ENCODE data around the gene VRTN. TPM values are rescaled to one million over a fixed set of nuclear protein-coding genes. Genes with fewer than 3 reads are reported as not detected.

Gene VRTN
- total and polyA plus RNA-seq, 2 donors (not counting 1 experiment from before 2014, with no cell fraction given) = not detected

GRCh38 chr14:74405663-74406062 is 57.4 kb downstream of the VRTN start:
- Histone ChIP-seq H3K4me3 (replicated peaks in 1 of 4; ENCODE audit: control extremely low read depth in 1 of 4, insufficient read depth in 1 of 4, low read depth in 3 of 4, low read length in 4 of 4) (no peak overlapping the region), H3K79me2 (ENCODE audit: control insufficient read depth, insufficient read depth, low read length) (no peaks in the 10 kb centered on the region), H3K9me3 (ENCODE audit: control insufficient read depth, insufficient read depth, low read depth, low read length) (no peaks in the 10 kb centered on the region), H4K20me1 (ENCODE audit: control insufficient read depth, extremely low read depth, insufficient read depth, low read length) (no peaks in the 10 kb centered on the region), H2AFZ (ENCODE audit: low read length) (no peak overlapping the region), H3K4me2 (ENCODE audit: extremely low read depth, insufficient read depth, low read length) (no peak overlapping the region), H3K4me1 (ENCODE audit: control insufficient read depth, extremely low read depth, insufficient read depth, low read length) (peaks cover 2% of the 10 kb centered on the region), H3K27me3 (ENCODE audit: control insufficient read depth, insufficient read depth, low read length) (peaks cover 22% of the 10 kb centered on the region), H3K9ac (ENCODE audit: insufficient read depth, low read length) (no peak overlapping the region), H3K36me3 (ENCODE audit: control insufficient read depth, insufficient read depth, low read length) (no peaks in the 10 kb centered on the region), H3K27ac (ENCODE audit: insufficient read depth, low read length) (no peak overlapping the region)
- TF ChIP-seq, protein P1, sequence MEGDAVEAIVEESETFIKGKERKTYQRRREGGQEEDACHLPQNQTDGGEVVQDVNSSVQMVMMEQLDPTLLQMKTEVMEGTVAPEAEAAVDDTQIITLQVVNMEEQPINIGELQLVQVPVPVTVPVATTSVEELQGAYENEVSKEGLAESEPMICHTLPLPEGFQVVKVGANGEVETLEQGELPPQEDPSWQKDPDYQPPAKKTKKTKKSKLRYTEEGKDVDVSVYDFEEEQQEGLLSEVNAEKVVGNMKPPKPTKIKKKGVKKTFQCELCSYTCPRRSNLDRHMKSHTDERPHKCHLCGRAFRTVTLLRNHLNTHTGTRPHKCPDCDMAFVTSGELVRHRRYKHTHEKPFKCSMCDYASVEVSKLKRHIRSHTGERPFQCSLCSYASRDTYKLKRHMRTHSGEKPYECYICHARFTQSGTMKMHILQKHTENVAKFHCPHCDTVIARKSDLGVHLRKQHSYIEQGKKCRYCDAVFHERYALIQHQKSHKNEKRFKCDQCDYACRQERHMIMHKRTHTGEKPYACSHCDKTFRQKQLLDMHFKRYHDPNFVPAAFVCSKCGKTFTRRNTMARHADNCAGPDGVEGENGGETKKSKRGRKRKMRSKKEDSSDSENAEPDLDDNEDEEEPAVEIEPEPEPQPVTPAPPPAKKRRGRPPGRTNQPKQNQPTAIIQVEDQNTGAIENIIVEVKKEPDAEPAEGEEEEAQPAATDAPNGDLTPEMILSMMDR (conservative IDR thresholded peaks at IDR 0.05 in 1 of 2, IDR thresholded peaks at IDR 0.05 in 1 of 2; ENCODE audit: low read depth in 1 of 2, low read length in 2 of 2) = no peak
- no peak for TF ChIP-seq EZH2 (IDR thresholded peaks at IDR 0.05; ENCODE audit: low read length, missing control alignments)
- DNase-seq (ENCODE audit: low read depth in 2 of 2) = no peak

DNA sequence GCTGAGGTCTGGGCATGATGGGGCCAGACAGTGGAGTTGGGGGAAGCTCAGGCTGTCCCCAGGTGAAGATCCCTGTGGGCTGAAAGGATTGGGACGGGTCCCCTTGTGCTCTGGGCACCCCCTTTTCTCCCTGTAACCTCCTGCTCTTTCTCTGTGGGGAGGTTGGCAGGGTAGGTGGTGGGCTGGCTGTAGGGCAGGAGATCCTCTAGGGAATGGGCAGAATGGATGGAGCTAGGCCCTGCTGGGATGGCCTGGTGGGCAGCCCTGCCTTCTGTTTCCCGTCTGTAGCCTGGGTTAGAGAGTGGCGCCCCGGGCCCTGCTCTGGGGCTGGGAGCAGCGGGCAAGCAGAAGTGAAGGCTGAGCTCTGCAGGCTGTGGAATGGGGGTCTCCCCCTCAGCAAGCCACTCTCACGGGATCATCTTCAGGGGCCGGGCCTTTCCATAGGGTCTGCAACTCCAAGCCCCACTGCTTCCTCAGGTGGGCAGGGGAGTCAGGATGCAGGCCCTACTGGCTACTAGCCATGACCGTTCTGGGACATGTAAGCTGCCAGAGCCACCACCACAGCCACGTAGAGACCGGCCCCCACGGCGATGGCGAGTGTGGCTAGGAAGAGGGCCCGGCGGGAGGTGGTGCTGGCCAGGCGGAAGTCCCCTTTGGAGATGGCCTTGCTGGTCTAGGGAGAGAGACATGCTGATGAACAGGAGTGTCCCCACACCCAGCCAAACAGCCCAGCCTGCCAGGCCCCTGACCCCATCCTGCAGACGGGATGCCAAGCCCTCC is 58.9 kb downstream of the VRTN start:
- TF ChIP-seq EZH2 (IDR thresholded peaks at IDR 0.05; ENCODE audit: low read length, missing control alignments) = no peak
- TF ChIP-seq, protein P1 (conservative IDR thresholded peaks at IDR 0.05 in 1 of 2, IDR thresholded peaks at IDR 0.05 in 1 of 2; ENCODE audit: low read depth in 1 of 2, low read length in 2 of 2) = no peak
- H3K4me1 ChIP-seq (ENCODE audit: control insufficient read depth, extremely low read depth, insufficient read depth, low read length) = no peaks in the 10 kb centered on the region
- no peaks in the 10 kb centered on the region for H3K36me3 ChIP-seq (ENCODE audit: control insufficient read depth, insufficient read depth, low read length)
- no peak overlapping the region for H3K27ac ChIP-seq (ENCODE audit: insufficient read depth, low read length)
- no peak overlapping the region for H3K9ac ChIP-seq (ENCODE audit: insufficient read depth, low read length)
- H3K4me3 ChIP-seq (replicated peaks in 1 of 4; ENCODE audit: control extremely low read depth in 1 of 4, insufficient read depth in 1 of 4, low read depth in 3 of 4, low read length in 4 of 4) = no peak overlapping the region
- no peaks in the 10 kb centered on the region for H3K79me2 ChIP-seq (ENCODE audit: control insufficient read depth, insufficient read depth, low read length)
- H3K4me2 ChIP-seq (ENCODE audit: extremely low read depth, insufficient read depth, low read length) = no peak overlapping the region
- no peak for DNase-seq (ENCODE audit: low read depth in 2 of 2)
- no peaks in the 10 kb centered on the region for H3K9me3 ChIP-seq (ENCODE audit: control insufficient read depth, insufficient read depth, low read depth, low read length)
- no peak overlapping the region for H2AFZ ChIP-seq (ENCODE audit: low read length)
- H4K20me1 ChIP-seq (ENCODE audit: control insufficient read depth, extremely low read depth, insufficient read depth, low read length) = no peaks in the 10 kb centered on the region
- H3K27me3 ChIP-seq (ENCODE audit: control insufficient read depth, insufficient read depth, low read length) = peaks cover 19% of the 10 kb centered on the region

GRCh38 chr14:74407801-74408154 is 59.5 kb downstream of the VRTN start:
- TF ChIP-seq, protein P1 (conservative IDR thresholded peaks at IDR 0.05 in 1 of 2, IDR thresholded peaks at IDR 0.05 in 1 of 2; ENCODE audit: low read depth in 1 of 2, low read length in 2 of 2) = no peak
- TF ChIP-seq EZH2 (IDR thresholded peaks at IDR 0.05; ENCODE audit: low read length, missing control alignments) = no peak
- no peaks in the 10 kb centered on the region for H3K36me3 ChIP-seq (ENCODE audit: control insufficient read depth, insufficient read depth, low read length)
- no peak overlapping the region for H3K4me2 ChIP-seq (ENCODE audit: extremely low read depth, insufficient read depth, low read length)
- H3K9me3 ChIP-seq (ENCODE audit: control insufficient read depth, insufficient read depth, low read depth, low read length) = no peaks in the 10 kb centered on the region
- no peak overlapping the region for H3K27ac ChIP-seq (ENCODE audit: insufficient read depth, low read length)
- no peak overlapping the region for H3K9ac ChIP-seq (ENCODE audit: insufficient read depth, low read length)
- DNase-seq (ENCODE audit: low read depth in 2 of 2) = no peak
- no peak overlapping the region for H2AFZ ChIP-seq (ENCODE audit: low read length)
- no peaks in the 10 kb centered on the region for H3K79me2 ChIP-seq (ENCODE audit: control insufficient read depth, insufficient read depth, low read length)
- no peak overlapping the region for H3K4me3 ChIP-seq (replicated peaks in 1 of 4; ENCODE audit: control extremely low read depth in 1 of 4, insufficient read depth in 1 of 4, low read depth in 3 of 4, low read length in 4 of 4)
- no peaks in the 10 kb centered on the region for H3K4me1 ChIP-seq (ENCODE audit: control insufficient read depth, extremely low read depth, insufficient read depth, low read length)
- H4K20me1 ChIP-seq (ENCODE audit: control insufficient read depth, extremely low read depth, insufficient read depth, low read length) = no peaks in the 10 kb centered on the region
- peaks cover 20% of the 10 kb centered on the region for H3K27me3 ChIP-seq (ENCODE audit: control insufficient read depth, insufficient read depth, low read length)
